Testis (tissue), 2 donors: ENCODE data around the gene CCNJL.

Experiments
- CTCF ChIP-seq, 3 experiments: fragments of 450-650 bp in 2 of 3; fragments of 200-600 bp in 1 of 3; sonication (generic) in 1 of 3; IDR thresholded peaks; one replicate each; pipeline ENCODE4 v1.5.1; 2016 to 2019; ENCODE audit warnings: antibody characterized with exemption in 3 of 3, mild to moderate bottlenecking in 2 of 3, moderate library complexity in 1 of 3
- POLR2A ChIP-seq: fragments of 450-650 bp; IDR thresholded peaks from one replicate; pipeline ENCODE4 v1.6.1; 2017; ENCODE audit warnings: antibody characterized with exemption, mild to moderate bottlenecking, moderate library complexity

DNA sequence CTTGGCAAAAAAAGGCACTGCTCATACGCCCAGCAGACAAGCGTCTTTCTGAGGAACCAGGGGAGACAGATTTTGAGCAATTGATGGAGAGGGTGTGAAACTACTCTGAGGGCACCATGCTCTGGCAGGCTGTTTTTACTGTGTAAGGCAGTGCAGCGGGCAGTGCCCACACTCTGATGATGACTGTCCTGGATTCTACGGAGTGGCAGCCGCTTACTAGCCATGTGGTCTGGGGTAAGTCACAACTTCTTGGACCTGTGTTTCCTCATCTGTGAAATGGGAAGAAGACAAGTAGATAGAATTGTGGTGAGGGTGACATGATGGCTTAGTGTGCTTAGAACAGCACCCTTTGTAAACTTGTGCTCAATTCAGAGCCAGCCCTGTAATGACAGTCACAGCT, 44.2 kb downstream of the CCNJL start:
- no peak for TF ChIP-seq POLR2A
- TF ChIP-seq CTCF (IDR thresholded peaks at IDR 0.05), result no peak
